ENCODE results near the gene TTC28. TPM values are rescaled to one million over a fixed set of nuclear protein-coding genes. Genes with fewer than 3 reads are reported as not detected.

Gene TTC28
- total and polyA plus RNA-seq, 10 of the 15 experiments (the other 5 are each of a cell fraction or from before 2014, with no cell fraction given) = 0.15 to 8.4 (median 1.4) TPM

DNA sequence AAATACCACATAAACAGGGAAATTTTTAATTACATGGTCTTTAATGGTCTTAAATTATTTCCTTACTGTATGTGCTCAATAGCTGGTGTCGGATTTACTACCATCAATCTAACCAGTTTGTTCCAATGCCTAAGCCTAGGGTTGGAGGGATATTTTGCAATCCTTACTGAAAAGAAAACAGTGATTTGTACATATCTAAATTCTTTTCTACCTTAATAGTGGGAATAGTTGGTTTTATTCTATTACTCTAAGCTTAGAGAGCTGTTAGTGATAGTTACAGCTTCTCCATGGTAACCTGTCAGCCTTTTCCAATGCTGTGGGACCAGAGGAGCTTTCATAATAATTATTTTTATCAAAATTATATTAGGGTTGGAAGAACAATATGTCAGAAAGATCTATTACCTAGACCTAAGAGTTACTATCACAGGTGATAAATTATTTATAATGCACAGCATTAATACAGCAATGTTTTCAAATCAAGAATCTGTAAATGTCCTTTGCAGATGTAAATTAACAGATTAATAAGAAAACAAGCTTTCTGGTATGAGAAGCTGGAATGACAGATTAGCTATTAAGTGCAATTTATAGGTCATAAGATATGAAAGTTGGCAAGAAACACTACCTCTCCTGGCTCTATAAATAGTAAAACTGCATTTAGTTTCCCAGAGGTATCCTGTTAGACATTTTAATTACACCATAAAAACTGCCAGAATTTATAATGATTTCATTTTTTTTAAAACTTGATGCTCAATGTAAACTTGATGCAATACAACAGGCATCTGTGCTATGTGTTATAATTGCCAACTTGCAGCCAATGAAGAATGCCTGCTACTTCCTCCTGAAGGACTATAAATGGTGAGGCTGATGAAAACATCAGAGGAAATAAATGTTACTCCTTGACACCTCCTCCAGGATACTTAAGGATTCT lies 498.6 kb downstream of the TTC28 start (continued):
- no peak for TF ChIP-seq TCF3 (IDR thresholded peaks at IDR 0.05; ENCODE audit: borderline replicate concordance, insufficient read depth, low read depth, low read length)

DNA sequence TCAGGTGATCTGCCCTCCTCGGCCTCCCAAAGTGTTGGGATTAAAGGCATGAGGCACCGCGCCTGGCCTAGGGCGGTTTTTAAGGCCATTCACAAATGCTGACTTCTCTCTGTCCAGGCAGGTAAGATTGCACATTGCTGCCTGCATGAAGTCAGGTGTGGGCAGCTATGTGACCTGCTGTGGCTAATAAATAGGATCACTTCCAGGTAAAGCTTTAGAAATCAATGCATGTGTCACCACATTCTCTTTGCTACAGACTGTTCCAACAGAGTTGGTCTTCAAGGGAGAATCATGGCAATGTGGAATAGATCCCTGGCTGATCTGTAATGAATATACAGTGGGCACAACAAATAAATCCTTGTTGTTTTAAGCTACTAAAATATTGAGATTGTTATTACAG lies 500.2 kb downstream of the TTC28 start:
- intact Hi-C loops (cut with micrococcal nuclease; ENCODE audit: unreplicated experiment) = no loop called here
- Histone ChIP-seq H3K9me3 (replicated peaks; ENCODE audit: control insufficient read depth, insufficient read depth, low read length) (no peaks in the 10 kb centered on the region), H3K9ac (ENCODE audit: control insufficient read depth, insufficient read depth, low read length) (no peak overlapping the region), H3K4me2 (ENCODE audit: control insufficient read depth, insufficient read depth) (no peak overlapping the region), H3K79me2 (ENCODE audit: control insufficient read depth, insufficient read depth, low read length) (no peaks in the 10 kb centered on the region), H3K27me3 (replicated peaks in 1 of 2; ENCODE audit: control insufficient read depth in 2 of 2, insufficient read depth in 2 of 2, low read length in 1 of 2) (no peaks in the 10 kb centered on the region), H3K4me1 (ENCODE audit: control insufficient read depth, insufficient read depth, low read length) (no peaks in the 10 kb centered on the region), H3K4me3 (no peak overlapping the region), H3K27ac (ENCODE audit: control insufficient read depth, insufficient read depth) (no peak overlapping the region), H4K20me1 (ENCODE audit: control insufficient read depth, insufficient read depth) (no peaks in the 10 kb centered on the region), H3K36me3 (ENCODE audit: control insufficient read depth in 2 of 2, insufficient read depth in 2 of 2, low read length in 1 of 2) (no peaks in the 10 kb centered on the region), H2AFZ (ENCODE audit: control insufficient read depth, low read depth, low read length) (no peak overlapping the region)
- WGBS (ENCODE audit: insufficient coverage, insufficient replicate concordance, low lambda C conversion rate, missing lambda C conversion rate) = 55% methylated on average over 4 of the region's 4 CpGs
- CTCF ChIA-PET = interaction anchor here (1.3 kb wide), 1 partner anchor 42 kb away, joined by 3 read pairs; no protein-coding TSS in a partner anchor
- POLR2A ChIA-PET = no interaction called here
- SMC1A ChIA-PET (ENCODE audit: uncharacterized antibody, unreplicated experiment) = no interaction called here
- ATAC-seq (no peak), DNase-seq (ENCODE audit: low read depth, low spot score) (no peak), FAIRE-seq (no peak)
- RAD21 ChIA-PET (ENCODE audit: unreplicated experiment) = no interaction called here
- BruUV-seq (replicated peaks) = no TSS peak
- in situ Hi-C loops (cut with MboI) = no loop called here
- no peak for TF ChIP-seq NFYA (IDR thresholded peaks at IDR 0.05; ENCODE audit: borderline replicate concordance, low read depth, low read length)
- TF ChIP-seq STAT1 (conservative IDR thresholded peaks at IDR 0.05) = no peak
- TF ChIP-seq ETV6 (conservative IDR thresholded peaks at IDR 0.05 in 1 of 2, IDR thresholded peaks at IDR 0.05 in 1 of 2; ENCODE audit: borderline replicate concordance in 1 of 2, low read depth in 1 of 2) = no peak
- TF ChIP-seq POLR2AphosphoS5 (IDR thresholded peaks at IDR 0.05; ENCODE audit: low read length) = no peak
- no peak for TF ChIP-seq TCF7 (IDR thresholded peaks at IDR 0.05; ENCODE audit: borderline replicate concordance)
- TF ChIP-seq, protein P1, sequence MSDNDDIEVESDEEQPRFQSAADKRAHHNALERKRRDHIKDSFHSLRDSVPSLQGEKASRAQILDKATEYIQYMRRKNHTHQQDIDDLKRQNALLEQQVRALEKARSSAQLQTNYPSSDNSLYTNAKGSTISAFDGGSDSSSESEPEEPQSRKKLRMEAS (IDR thresholded peaks at IDR 0.05; ENCODE audit: low read depth, low read length) = no peak
- no peak for TF ChIP-seq YBX1 (IDR thresholded peaks at IDR 0.05)
- TF ChIP-seq EGR1 (IDR thresholded peaks at IDR 0.05; ENCODE audit: borderline replicate concordance in 1 of 2, low read depth in 2 of 2, low read length in 2 of 2) = no peak
- no peak for TF ChIP-seq USF1 (IDR thresholded peaks at IDR 0.05; ENCODE audit: borderline replicate concordance, extremely low read length, insufficient read depth, low read depth, low read length)
- no peak for TF ChIP-seq ZNF622 (IDR thresholded peaks at IDR 0.05)
- TF ChIP-seq CEBPB (IDR thresholded peaks at IDR 0.05; ENCODE audit: borderline replicate concordance in 1 of 2, low read depth in 2 of 2, low read length in 2 of 2) = no peak
- TF ChIP-seq TARDBP (IDR thresholded peaks at IDR 0.05; ENCODE audit: borderline replicate concordance) = no peak

All from GM12878 (cell line).